GM18909 (cell line): ENCODE data around the gene SFTPD.
A peak's percentile ranks its signal among the peaks of the same experiment; 100 is the strongest.
"Not testable (repeated sequence)": the region's sequence is repeated elsewhere in the genome, so short reads cannot be mapped to it uniquely, and the experiment has no call there.

Source experiments
- ATAC-seq: cut with Tn5 transposase; IDR thresholded peaks from one replicate; pipeline ENCODE4 v1.9.1; 2021; ENCODE audit warnings: mild to moderate bottlenecking; ENCODE audit not compliant: unreplicated experiment, poor library complexity

Gene SFTPD

GRCh38 chr10:79928028-79928583 lies 20.8 kb downstream of the SFTPD start:
- ATAC-seq: no peak

DNA sequence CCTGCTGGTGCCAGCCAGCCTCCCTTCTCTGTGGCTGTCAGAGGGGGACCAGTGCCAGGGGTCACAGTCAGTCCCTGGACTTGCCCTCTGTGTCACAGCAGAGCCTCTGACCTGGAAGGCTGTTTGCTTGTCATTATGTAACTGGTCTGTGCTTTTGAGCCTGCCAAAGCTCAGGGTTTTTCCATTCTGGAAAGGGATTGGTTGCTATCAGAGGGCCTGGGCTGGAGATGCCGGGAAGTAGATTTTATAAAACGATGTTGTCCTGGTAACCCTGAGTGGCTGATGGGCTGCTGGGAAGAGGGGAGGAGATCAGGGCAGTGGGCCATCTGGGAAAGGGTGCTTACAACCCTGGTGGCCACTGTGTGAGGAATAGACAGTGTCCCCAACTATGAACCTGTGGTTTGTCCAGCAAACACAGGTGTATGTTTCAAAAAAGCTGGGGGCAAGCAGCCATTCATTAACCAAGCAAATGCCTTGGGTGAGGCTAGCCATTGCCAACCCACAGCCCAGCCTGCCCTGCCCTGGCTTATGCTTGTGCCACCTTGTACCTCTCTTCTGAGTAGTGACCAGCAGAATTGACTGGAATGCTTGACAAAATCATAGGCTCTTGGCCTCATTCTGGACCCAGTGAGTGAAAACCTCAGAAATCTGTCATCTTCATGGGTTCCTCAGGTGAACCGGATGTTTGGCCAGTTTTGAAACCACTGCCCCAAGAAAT lies 21.6 kb downstream of the SFTPD start:
- ATAC-seq: no peak

GRCh38 chr10:79926037-79926436 lies 22.9 kb downstream of the SFTPD start:
- no peak for ATAC-seq

GRCh38 chr10:79925614-79926013 lies 23.3 kb downstream of the SFTPD start:
- ATAC-seq: no peak

GRCh38 chr10:79923669-79924068 lies 25.2 kb downstream of the SFTPD start:
- ATAC-seq: no peak

GRCh38 chr10:79923145-79923544 lies 25.8 kb downstream of the SFTPD start:
- no peak for ATAC-seq

DNA sequence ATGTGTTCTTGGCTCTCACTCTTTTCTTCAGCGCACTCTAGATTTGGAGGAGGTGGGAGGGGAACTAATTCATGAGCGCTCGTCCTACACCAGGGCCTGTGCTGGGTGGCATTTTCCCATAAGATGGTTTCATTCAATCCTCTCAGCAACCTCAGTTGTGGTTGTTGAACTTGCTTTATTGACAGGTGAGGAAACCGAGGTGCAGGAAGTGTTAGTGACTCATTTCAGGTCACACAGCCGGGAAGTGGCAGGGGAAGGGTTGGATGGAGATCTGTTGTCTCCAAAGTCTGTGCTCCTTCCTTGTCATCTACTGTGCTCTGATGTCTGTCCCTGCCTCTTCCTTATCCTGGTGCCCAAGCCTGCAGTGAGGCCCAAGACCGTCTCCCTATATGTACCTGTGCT lies 26.9 kb downstream of the SFTPD start:
- not testable (repeated sequence) for ATAC-seq

- not testable (repeated sequence) for ATAC-seq
Observed at GRCh38 chr10:79915838-79916237, 33.1 kb downstream of the SFTPD start.

DNA sequence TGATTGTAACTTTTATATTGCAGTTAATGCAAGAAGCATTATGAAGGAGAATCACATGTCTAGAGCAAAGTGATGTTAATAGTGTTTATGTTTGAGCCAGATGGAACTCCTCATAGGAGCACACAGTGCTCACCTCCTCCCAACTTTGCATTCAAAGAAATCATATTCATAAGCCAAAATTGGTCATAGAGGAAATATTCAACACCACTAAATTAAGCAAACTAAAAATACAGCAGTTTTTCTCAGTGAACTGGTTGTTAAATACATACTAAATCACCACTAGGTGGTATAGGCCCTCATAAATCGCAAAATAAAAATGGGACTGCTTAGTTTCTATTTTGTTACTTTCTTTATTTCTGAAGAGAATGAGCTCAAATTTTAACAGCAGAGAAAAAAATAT lies 34.4 kb downstream of the SFTPD start:
- ATAC-seq: not testable (repeated sequence)

DNA sequence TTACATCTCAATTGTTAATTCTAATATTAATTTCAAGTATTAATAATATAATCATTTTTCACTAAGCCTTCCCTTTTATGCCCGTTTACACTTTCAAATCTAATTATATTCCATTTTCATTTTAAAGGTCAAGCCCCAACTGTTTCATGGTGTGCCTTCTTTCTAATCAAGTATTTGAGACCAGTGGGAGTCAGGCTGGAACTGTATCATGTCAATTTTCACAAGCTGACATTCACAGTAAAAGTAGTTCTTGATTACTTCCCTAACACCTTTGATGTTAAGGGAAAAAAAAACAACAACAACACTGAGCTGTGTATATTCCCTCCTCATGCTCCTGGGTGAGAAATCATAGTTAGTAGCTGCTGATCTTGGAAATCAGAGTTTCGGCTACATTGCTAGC lies 38.1 kb downstream of the SFTPD start:
- ATAC-seq: no peak

- ATAC-seq: peak; percentile 50
Observed at GRCh38 chr10:79910344-79910743, 38.6 kb downstream of the SFTPD start.

GRCh38 chr10:79905322-79906314 lies 43.3 kb downstream of the SFTPD start:
- no peak for ATAC-seq

DNA sequence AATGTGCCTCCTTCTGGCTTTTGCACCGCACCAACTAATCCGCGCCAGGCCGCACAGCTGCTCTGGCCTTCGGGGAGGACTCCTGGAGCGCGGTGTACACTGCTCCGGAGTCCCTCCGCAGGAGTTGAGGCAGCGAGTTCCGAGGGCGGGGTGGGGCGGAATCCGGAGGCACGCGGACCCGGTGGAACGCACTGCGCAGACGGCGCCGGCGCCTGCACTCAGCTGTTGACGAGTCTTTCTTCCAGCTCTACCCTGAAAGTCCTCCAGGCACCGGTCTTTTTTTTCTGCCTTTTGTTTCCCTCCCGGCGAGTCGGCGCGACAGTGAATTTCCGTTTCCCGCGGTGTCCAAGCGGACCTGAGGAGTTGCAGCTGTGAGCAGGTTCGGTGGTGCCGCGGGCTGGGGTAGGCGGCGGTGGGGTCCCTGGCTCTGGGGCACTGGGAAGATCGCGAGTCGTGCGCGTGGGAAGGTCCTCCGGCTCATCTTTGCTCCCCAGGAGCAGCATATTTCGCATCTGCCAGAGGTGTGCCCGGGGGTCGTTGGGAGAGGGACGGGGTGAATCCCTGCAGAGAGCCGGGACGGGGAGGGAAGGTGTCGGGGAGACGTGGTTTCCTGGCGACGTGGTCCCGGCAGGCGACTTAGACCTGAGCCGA lies 44.1 kb downstream of the SFTPD start:
- peak; percentile 71 for ATAC-seq

DNA sequence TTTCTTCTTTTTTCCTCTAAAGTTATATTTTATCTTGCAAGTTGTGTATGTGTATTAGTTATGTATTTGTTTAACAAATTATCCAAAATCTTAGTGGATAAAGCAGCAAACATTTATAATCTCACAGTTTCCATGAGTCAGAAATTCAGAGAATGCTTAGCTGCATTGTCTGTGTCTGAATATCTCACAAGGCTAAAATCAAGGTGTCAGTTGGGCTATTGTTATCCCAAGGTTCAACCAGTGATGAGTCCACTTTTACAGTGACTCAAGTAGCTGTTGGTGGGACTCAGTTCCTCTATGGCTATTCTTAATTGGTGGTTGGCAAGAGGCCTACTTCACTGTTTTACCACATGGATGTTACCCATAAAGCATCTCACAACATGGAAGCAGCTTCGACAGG lies 47.3 kb downstream of the SFTPD start:
- not testable (repeated sequence) for ATAC-seq

DNA sequence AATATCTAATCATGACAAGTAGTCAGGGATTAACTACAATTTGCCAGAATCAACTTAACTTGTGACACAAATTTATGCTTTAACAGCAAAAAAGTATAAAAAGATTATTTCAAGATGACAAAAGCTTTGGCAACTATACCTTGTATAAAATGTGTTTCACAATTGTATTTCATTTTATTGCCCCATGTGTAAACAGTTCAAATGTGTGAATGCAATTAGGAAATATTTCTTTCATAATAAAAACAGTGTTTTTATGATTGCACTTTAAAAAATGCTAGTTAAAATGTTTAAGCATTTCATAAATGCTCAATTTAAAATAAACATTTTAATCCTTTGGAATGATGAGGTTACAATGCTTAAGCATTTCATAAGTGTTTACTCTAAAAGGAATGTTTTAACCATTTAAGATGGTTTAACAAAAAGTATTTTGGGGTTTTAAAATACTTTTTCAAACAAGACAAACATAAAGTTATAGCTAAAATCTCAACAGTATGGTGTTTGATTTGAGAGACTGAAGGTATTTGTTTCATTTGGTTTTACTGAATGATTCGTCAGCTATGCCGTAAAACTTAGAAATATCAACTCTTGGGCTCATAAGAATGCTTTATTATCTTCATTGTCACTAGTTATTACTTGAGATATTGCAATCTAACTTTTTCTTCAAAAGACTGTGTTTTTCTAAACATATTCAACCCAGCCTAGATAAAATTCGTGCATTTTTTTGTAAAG lies 50.1 kb downstream of the SFTPD start:
- no peak for ATAC-seq

DNA sequence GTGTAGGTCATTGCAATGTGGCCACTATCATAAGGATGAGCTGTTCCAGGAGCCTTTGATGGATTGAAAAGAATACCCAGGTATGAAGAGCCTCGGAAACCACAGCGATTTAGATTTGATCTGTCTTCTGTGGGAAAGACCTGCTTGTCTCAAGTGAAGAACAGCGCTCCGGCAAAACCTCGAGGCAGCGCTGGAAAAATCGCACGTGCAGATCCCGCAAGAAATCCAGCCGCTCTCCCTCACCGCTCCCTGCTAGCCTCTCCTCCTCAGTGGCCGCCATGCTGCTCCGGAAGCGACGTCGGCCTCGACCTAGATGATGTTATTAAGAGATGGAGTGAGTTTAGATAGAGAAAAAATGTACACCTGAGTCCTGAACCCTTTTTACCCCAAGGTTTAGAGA lies 56.0 kb downstream of the SFTPD start:
- ATAC-seq: not testable (repeated sequence)

DNA sequence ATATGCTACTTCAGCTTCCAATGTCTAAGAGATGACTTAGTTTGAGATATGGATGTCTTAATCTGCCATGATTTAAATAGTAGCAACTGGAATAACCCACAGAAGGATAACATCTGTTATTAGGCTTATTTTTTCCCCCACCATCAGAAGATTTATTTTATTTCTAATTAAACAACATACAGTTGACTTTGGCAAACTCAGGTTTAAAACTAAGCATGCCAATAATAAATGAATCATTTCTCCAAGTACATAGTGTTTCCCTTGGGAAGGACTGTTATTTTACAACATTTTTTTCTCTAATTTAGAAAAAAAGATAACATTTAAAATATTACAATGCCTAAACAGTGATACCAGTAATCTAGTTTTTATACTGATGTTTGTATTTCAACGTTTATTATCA lies 58.4 kb downstream of the SFTPD start:
- ATAC-seq: no peak

GRCh38 chr10:79888984-79889383 lies 59.9 kb downstream of the SFTPD start:
- ATAC-seq: not testable (repeated sequence)
